ENCODE results near the gene PABPN1L. TPM values are rescaled to one million over a fixed set of nuclear protein-coding genes. Genes with fewer than 3 reads are reported as not detected.

The PABPN1L gene
- total RNA-seq, 2 experiments from 2014 or later = not detected

- Mint-ChIP-seq H3K27ac (no peak overlapping the region), H3K4me3 (no peak overlapping the region), H3K4me1 (ENCODE audit: low read depth) (no peaks in the 10 kb centered on the region), H3K27me3 (no peaks in the 10 kb centered on the region), H3K9me3 (no peaks in the 10 kb centered on the region), H3K36me3 (ENCODE audit: low read depth) (no peaks in the 10 kb centered on the region)
- DNase-seq (no peak), ATAC-seq (ENCODE audit: poor library complexity) (no peak)
- POLR2A ChIA-PET = no interaction called here
- intact Hi-C loops (cut with DNase I, micrococcal nuclease) = no loop called here
- CTCF ChIA-PET = interaction anchor here (0.7 kb wide), 1 partner anchor 276 kb away, joined by 3 read pairs; no protein-coding TSS in a partner anchor
- H3K4me3 ChIP-seq (ENCODE audit: low read length) = no peak overlapping the region
- TF ChIP-seq, protein P1, sequence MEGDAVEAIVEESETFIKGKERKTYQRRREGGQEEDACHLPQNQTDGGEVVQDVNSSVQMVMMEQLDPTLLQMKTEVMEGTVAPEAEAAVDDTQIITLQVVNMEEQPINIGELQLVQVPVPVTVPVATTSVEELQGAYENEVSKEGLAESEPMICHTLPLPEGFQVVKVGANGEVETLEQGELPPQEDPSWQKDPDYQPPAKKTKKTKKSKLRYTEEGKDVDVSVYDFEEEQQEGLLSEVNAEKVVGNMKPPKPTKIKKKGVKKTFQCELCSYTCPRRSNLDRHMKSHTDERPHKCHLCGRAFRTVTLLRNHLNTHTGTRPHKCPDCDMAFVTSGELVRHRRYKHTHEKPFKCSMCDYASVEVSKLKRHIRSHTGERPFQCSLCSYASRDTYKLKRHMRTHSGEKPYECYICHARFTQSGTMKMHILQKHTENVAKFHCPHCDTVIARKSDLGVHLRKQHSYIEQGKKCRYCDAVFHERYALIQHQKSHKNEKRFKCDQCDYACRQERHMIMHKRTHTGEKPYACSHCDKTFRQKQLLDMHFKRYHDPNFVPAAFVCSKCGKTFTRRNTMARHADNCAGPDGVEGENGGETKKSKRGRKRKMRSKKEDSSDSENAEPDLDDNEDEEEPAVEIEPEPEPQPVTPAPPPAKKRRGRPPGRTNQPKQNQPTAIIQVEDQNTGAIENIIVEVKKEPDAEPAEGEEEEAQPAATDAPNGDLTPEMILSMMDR (IDR thresholded peaks at IDR 0.05) = no peak
- H3K27me3 ChIP-seq (ENCODE audit: control insufficient read depth in 1 of 2, insufficient read depth in 2 of 2, low read length in 2 of 2) = no peaks in the 10 kb centered on the region
- no peaks in the 10 kb centered on the region for H3K4me1 ChIP-seq (ENCODE audit: insufficient read depth, low read length)
- no peak overlapping the region for H3K27ac ChIP-seq (ENCODE audit: low read depth in 1 of 2, low read length in 2 of 2)
- H3K36me3 ChIP-seq (ENCODE audit: insufficient read depth, low read length) = peaks cover 7% of the 10 kb centered on the region
- H3K9me3 ChIP-seq (ENCODE audit: control insufficient read depth in 1 of 2, insufficient read depth in 1 of 2, low read length in 2 of 2) = no peaks in the 10 kb centered on the region
Measured at GRCh38 chr16:88833086-88833485, 33.4 kb downstream of the PABPN1L start.

DNA sequence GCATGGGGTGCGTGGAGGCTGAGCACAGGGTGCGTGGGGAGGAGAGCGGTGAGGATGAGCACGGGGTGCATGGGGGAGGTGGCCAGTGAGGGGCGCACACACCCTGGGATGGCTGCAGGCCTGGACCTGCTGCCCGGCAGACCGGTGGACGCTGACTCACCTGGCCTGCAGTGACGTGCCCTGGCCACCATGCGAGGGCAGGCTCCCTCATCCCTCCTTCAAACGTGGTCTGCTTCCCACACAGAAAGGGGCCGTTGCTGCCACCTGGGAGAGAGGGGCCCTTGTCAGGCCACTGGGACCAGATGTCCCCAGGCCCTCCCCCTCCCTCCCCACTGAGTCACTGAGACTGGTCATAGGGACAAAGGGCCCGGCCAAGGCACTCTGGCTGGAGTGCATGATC lies 34.6 kb downstream of the PABPN1L start:
- Histone ChIP-seq H3K4me3 (ENCODE audit: low read length) (no peak overlapping the region), H3K9me3 (ENCODE audit: control insufficient read depth in 1 of 2, insufficient read depth in 1 of 2, low read length in 2 of 2) (no peaks in the 10 kb centered on the region), H3K27ac (ENCODE audit: low read depth in 1 of 2, low read length in 2 of 2) (no peak overlapping the region), H3K36me3 (ENCODE audit: insufficient read depth, low read length) (peaks cover 7% of the 10 kb centered on the region), H3K4me1 (ENCODE audit: insufficient read depth, low read length) (no peaks in the 10 kb centered on the region), H3K27me3 (ENCODE audit: control insufficient read depth in 1 of 2, insufficient read depth in 2 of 2, low read length in 2 of 2) (no peaks in the 10 kb centered on the region)
- no peak overlapping the region for H3K27ac Mint-ChIP-seq
- H3K27me3 Mint-ChIP-seq = no peaks in the 10 kb centered on the region
- no peaks in the 10 kb centered on the region for H3K9me3 Mint-ChIP-seq
- ChIA-PET CTCF (no interaction called here), POLR2A (no interaction called here)
- H3K4me3 Mint-ChIP-seq = no peak overlapping the region
- TF ChIP-seq, protein P1 (IDR thresholded peaks at IDR 0.05) = no peak
- DNase-seq (no peak), ATAC-seq (ENCODE audit: poor library complexity) (no peak)
- intact Hi-C loops (cut with DNase I, micrococcal nuclease) = no loop called here
- no peaks in the 10 kb centered on the region for H3K36me3 Mint-ChIP-seq (ENCODE audit: low read depth)
- no peaks in the 10 kb centered on the region for H3K4me1 Mint-ChIP-seq (ENCODE audit: low read depth)

DNA sequence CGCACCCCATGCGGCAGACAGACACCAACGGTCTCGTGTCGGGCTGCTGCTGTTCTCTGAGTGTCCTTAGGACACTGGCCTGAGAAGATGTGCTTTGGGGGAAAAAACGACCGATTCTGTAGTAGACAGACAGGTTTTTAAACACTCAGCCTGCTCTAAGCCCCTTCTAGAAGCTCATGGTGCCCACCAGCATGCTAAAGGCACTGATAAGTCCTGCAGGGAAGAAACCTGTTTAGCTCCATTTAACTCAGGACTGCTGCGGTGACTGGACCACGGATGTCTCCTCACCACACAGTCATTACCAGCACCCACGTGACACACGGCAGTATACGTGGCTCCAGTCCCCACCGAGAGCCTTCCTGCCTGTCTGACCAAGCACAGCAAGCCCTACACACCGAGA lies 35.7 kb downstream of the PABPN1L start:
- Histone ChIP-seq H3K27ac (ENCODE audit: low read depth in 1 of 2, low read length in 2 of 2) (no peak overlapping the region), H3K4me1 (ENCODE audit: insufficient read depth, low read length) (no peaks in the 10 kb centered on the region), H3K27me3 (ENCODE audit: control insufficient read depth in 1 of 2, insufficient read depth in 2 of 2, low read length in 2 of 2) (no peaks in the 10 kb centered on the region), H3K36me3 (ENCODE audit: insufficient read depth, low read length) (peaks cover 7% of the 10 kb centered on the region), H3K4me3 (ENCODE audit: low read length) (no peak overlapping the region), H3K9me3 (ENCODE audit: control insufficient read depth in 1 of 2, insufficient read depth in 1 of 2, low read length in 2 of 2) (no peaks in the 10 kb centered on the region)
- H3K27me3 Mint-ChIP-seq = no peaks in the 10 kb centered on the region
- no peak overlapping the region for H3K4me3 Mint-ChIP-seq
- ATAC-seq (ENCODE audit: poor library complexity) = no peak
- ChIA-PET CTCF (no interaction called here), POLR2A (no interaction called here)
- H3K4me1 Mint-ChIP-seq (ENCODE audit: low read depth) = no peaks in the 10 kb centered on the region
- DNase-seq = no peak
- no peaks in the 10 kb centered on the region for H3K9me3 Mint-ChIP-seq
- H3K27ac Mint-ChIP-seq = no peak overlapping the region
- intact Hi-C loops (cut with DNase I, micrococcal nuclease) = no loop called here
- H3K36me3 Mint-ChIP-seq (ENCODE audit: low read depth) = no peaks in the 10 kb centered on the region
- TF ChIP-seq, protein P1 (IDR thresholded peaks at IDR 0.05) = no peak

Data from CD4-positive, alpha-beta T cell (primary cell).